Keratinocyte (primary cell): ENCODE measurements around the gene TBC1D9B. TPM values are rescaled to one million over a fixed set of nuclear protein-coding genes. Genes with fewer than 3 reads are reported as not detected.

Experiments used
- DNase-seq: peaks from one replicate; pipeline ENCODE4 v3.0.0-alpha.2; 2011; ENCODE audit warnings: low read depth, missing footprints, low spot score
- FAIRE-seq: peaks from 2 replicates; lab custom pipeline; 2011; peaks lifted over from hg19 to GRCh38; lab: Jason Lieb, UNC
- H2AFZ ChIP-seq: 2 replicates; pipeline ENCODE4 v1.6.0; 2012; ENCODE audit warnings: low read length, control low read depth, inconsistent platforms; ENCODE audit not compliant: control insufficient read depth
- H3K27ac ChIP-seq: 2 replicates; pipeline ENCODE4 v1.5.1; 2011; ENCODE audit warnings: low read length; ENCODE audit not compliant: control insufficient read depth, insufficient read depth
- H3K27me3 ChIP-seq: 3 replicates; pipeline ENCODE4 v1.6.0; 2011; ENCODE audit warnings: low read length; ENCODE audit not compliant: control insufficient read depth, insufficient read depth; ENCODE audit errors: extremely low read depth
- H3K36me3 ChIP-seq, 2 experiments: 2 replicates in 1 of 2; 3 replicates in 1 of 2; pipeline ENCODE4 v1.5.1; 2011; ENCODE audit warnings: low read length in 2 of 2, mild to moderate bottlenecking in 1 of 2; ENCODE audit not compliant: control insufficient read depth in 2 of 2, insufficient read depth in 2 of 2; ENCODE audit errors: extremely low read depth in 1 of 2
- H3K4me1 ChIP-seq: 3 replicates; pipeline ENCODE4 v1.5.1; 2011; ENCODE audit warnings: low read length; ENCODE audit not compliant: control insufficient read depth, insufficient read depth; ENCODE audit errors: extremely low read depth
- H3K4me2 ChIP-seq: 3 replicates; pipeline ENCODE4 v1.6.0; 2011; ENCODE audit warnings: low read depth, low read length; ENCODE audit not compliant: control insufficient read depth, insufficient read depth; ENCODE audit errors: extremely low read depth
- H3K4me3 ChIP-seq, 3 experiments: fragments of 200-600 bp in 1 of 3; sonication (generic) in 1 of 3; 2 replicates in 2 of 3; 3 replicates in 1 of 3; pipeline ENCODE4 v1.5.1; 2011 to 2016; ENCODE audit warnings: low read length in 3 of 3, mild to moderate bottlenecking in 3 of 3, control low read depth in 2 of 3, inconsistent platforms in 1 of 3, low read depth in 1 of 3, mixed read lengths in 1 of 3, mixed run types in 1 of 3, moderate library complexity in 1 of 3; ENCODE audit not compliant: control insufficient read depth in 2 of 3, insufficient read depth in 2 of 3; ENCODE audit errors: extremely low read depth in 1 of 3
- H3K79me2 ChIP-seq: 2 replicates; pipeline ENCODE4 v1.6.0; 2012; ENCODE audit warnings: low read length; ENCODE audit not compliant: control insufficient read depth, insufficient read depth
- H3K9ac ChIP-seq: 3 replicates; pipeline ENCODE4 v1.6.0; 2011; ENCODE audit warnings: low read length; ENCODE audit not compliant: control insufficient read depth, insufficient read depth; ENCODE audit errors: extremely low read depth
- H3K9me1 ChIP-seq: 3 replicates; pipeline ENCODE4 v1.6.0; 2011; ENCODE audit warnings: low read length; ENCODE audit not compliant: control insufficient read depth, insufficient read depth; ENCODE audit errors: extremely low read depth
- H3K9me3 ChIP-seq: 2 replicates; pipeline ENCODE4 v1.5.1; 2012; ENCODE audit warnings: low read depth, low read length; ENCODE audit not compliant: control insufficient read depth
- H4K20me1 ChIP-seq: 3 replicates; pipeline ENCODE4 v1.6.0; 2011; ENCODE audit warnings: low read length; ENCODE audit not compliant: control insufficient read depth, insufficient read depth; ENCODE audit errors: extremely low read depth
- EZH2 ChIP-seq: IDR thresholded peaks from one replicate; pipeline ENCODE4 v1.6.1; 2012; ENCODE audit warnings: inconsistent platforms, mild to moderate bottlenecking, low read length, moderate library complexity
- dilution Hi-C: fragments of 300-500 bp; cut with MboI; formaldehyde crosslinking; loops from one replicate; pipeline ENCODE4 v1.7.0; 2020; ENCODE audit warnings: low sequenced_read_pairs; ENCODE audit not compliant: extremely low pct_ligation_motif_present
- polyA plus RNA-seq, 5 experiments: library from polyadenylated mRNA; depleted of rRNA in 3 of 5; stranded (reverse) in 3 of 5; stranded (forward) in 1 of 5; unstranded in 1 of 5; fragments of >200 nt; gene quantifications; 1 replicate in 1 of 5; 2 replicates in 3 of 5; 3 replicates in 1 of 5; pipeline versions ENCODE4 v1.2.1 to v1.2.3, GENCODE V29; 2011 to 2012; ENCODE audit warnings: missing spikeins in 2 of 5, low read depth in 1 of 5, low replicate concordance in 1 of 5
- TF ChIP-seq, protein P1 (sequence below), 3 experiments: IDR thresholded peaks in 1 of 3; conservative IDR thresholded peaks in 1 of 3; optimal IDR thresholded peaks in 1 of 3; 2 replicates in 2 of 3; 3 replicates in 1 of 3; pipeline versions ENCODE3 to v1.5.1; 2011; ENCODE audit warnings: low read length in 3 of 3, mild to moderate bottlenecking in 3 of 3, moderate library complexity in 2 of 3, control low read depth in 1 of 3, inconsistent platforms in 1 of 3; ENCODE audit not compliant: insufficient read depth in 2 of 3; ENCODE audit errors: extremely low read depth in 1 of 3

Gene TBC1D9B
- polyA plus RNA-seq, 1 donor (not counting 4 experiments of a cell fraction or from before 2014, with no cell fraction given) = 51.4 TPM

DNA sequence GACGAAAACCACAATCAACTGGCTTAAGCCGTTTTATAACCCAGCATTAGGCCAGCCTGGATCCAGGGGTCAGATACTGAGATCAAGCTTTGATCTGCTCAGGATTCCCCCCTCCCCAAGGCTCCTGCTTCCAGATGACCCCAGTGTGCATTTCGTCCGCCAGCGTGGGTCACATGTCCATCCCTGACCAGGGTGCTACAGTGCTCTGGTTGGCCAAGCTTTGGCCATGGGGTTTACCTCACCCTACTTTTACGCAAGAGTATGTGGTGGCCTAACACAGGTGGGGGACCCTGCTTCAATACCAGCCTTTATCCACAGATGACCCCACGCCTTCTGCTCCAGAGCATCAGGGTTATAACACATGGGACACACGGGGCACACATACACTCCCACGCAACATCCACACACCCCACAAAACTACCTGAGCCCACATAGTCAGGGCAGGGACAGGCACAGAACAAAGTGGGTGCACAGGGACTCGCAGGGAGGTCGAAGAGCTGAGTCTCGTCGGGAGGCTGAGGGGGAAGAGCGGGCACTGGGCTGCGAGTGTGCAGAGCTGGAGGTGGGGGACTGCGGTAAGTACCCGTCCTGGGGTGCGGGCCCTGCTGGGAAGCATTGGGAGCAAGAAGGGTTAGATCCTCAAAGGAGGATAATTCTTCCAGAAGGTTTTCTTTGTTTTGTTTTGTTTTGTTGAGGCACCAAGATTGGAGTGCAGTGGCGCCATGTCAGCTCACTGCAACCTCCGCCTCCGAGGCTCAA is 92.0 kb downstream of the TBC1D9B start:
- dilution Hi-C loops = no loop called here
- Histone ChIP-seq H3K36me3 (peaks cover 0 to 4% of the 10 kb centered on the region in 2 experiments), H2AFZ (no peak overlapping the region), H3K27me3 (no peaks in the 10 kb centered on the region), H3K79me2 (no peaks in the 10 kb centered on the region), H3K9ac (no peak overlapping the region), H3K4me3 (no peak overlapping the region), H3K9me3 (no peaks in the 10 kb centered on the region), H3K4me2 (no peak overlapping the region), H3K9me1 (no peaks in the 10 kb centered on the region), H3K27ac (no peak overlapping the region), H4K20me1 (no peaks in the 10 kb centered on the region), H3K4me1 (peaks cover 26% of the 10 kb centered on the region)
- FAIRE-seq (no peak), DNase-seq (no peak)
- no peak for TF ChIP-seq EZH2
- TF ChIP-seq, protein P1, sequence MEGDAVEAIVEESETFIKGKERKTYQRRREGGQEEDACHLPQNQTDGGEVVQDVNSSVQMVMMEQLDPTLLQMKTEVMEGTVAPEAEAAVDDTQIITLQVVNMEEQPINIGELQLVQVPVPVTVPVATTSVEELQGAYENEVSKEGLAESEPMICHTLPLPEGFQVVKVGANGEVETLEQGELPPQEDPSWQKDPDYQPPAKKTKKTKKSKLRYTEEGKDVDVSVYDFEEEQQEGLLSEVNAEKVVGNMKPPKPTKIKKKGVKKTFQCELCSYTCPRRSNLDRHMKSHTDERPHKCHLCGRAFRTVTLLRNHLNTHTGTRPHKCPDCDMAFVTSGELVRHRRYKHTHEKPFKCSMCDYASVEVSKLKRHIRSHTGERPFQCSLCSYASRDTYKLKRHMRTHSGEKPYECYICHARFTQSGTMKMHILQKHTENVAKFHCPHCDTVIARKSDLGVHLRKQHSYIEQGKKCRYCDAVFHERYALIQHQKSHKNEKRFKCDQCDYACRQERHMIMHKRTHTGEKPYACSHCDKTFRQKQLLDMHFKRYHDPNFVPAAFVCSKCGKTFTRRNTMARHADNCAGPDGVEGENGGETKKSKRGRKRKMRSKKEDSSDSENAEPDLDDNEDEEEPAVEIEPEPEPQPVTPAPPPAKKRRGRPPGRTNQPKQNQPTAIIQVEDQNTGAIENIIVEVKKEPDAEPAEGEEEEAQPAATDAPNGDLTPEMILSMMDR (optimal IDR thresholded peaks at IDR 0.05 in 1 of 3, IDR thresholded peaks at IDR 0.05 in 1 of 3, conservative IDR thresholded peaks at IDR 0.05 in 1 of 3; ENCODE audit: extremely low read depth in 1 of 3, insufficient read depth in 2 of 3, low read length in 3 of 3) = no peak

DNA sequence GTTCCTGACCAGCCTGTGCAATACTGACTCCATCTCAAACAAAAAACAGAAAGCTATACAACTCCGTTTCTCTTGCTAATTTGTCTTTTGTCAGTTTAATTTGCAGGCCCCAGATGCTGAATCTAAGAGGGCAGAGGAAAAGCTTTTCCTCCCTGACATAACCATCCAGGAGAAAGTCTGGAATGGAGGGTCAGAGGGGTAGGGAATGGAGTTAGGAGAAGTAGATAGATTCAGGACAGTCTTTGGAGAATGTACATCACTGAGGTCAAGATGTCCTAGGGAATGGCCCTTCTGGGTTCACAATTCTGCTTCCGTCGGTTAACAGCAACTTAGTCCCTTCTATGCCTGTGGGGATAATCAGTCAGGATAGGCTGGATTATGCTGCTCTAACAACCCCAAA is 93.6 kb downstream of the TBC1D9B start:
- peaks cover 0 to 4% of the 10 kb centered on the region in 2 experiments for H3K36me3 ChIP-seq
- dilution Hi-C loops = no loop called here
- DNase-seq (no peak), FAIRE-seq (no peak)
- TF ChIP-seq, protein P1 (optimal IDR thresholded peaks at IDR 0.05 in 1 of 3, IDR thresholded peaks at IDR 0.05 in 1 of 3, conservative IDR thresholded peaks at IDR 0.05 in 1 of 3; ENCODE audit: extremely low read depth in 1 of 3, insufficient read depth in 2 of 3, low read length in 3 of 3) = no peak
- no peak for TF ChIP-seq EZH2
- H3K27ac ChIP-seq = no peak overlapping the region
- no peaks in the 10 kb centered on the region for H3K79me2 ChIP-seq
- no peak overlapping the region for H3K9ac ChIP-seq
- no peak overlapping the region for H3K4me2 ChIP-seq
- no peaks in the 10 kb centered on the region for H4K20me1 ChIP-seq
- peaks cover 11% of the 10 kb centered on the region for H3K4me1 ChIP-seq
- no peaks in the 10 kb centered on the region for H3K27me3 ChIP-seq
- no peaks in the 10 kb centered on the region for H3K9me1 ChIP-seq
- H3K9me3 ChIP-seq = no peaks in the 10 kb centered on the region
- H2AFZ ChIP-seq = no peak overlapping the region
- no peak overlapping the region for H3K4me3 ChIP-seq
